HepG2 (cell line): ENCODE data around the gene BCAS3. TPM values are rescaled to one million over a fixed set of nuclear protein-coding genes. Genes with fewer than 3 reads are reported as not detected.
A peak's percentile ranks its signal among the peaks of the same experiment; 100 is the strongest.

Experiments
- ARID5B ChIP-seq: IDR thresholded peaks from 2 replicates; pipeline ENCODE4 v1.4.0; 2020; ENCODE audit warnings: mild to moderate bottlenecking, missing genetic modification reagents
- CHD4 ChIP-seq: fragments of 200-600 bp; sonication (generic); IDR thresholded peaks from 2 replicates; pipeline ENCODE4 v1.7.0; 2017; ENCODE audit warnings: mild to moderate bottlenecking, low read length, borderline replicate concordance
- KMT2A ChIP-seq: sonication (generic); formaldehyde crosslinking; IDR thresholded peaks from 2 replicates; pipeline ENCODE4 v1.4.0; 2020; ENCODE audit warnings: missing genetic modification reagents
- SALL2 ChIP-seq: sonication (generic); formaldehyde crosslinking; IDR thresholded peaks from 2 replicates; pipeline ENCODE4 v1.8.1; 2023; ENCODE audit warnings: mild to moderate bottlenecking, missing genetic modification reagents, inconsistent platforms
- SP1 ChIP-seq, 2 experiments: fragments of 450-650 bp in 1 of 2; sonication (generic) in 1 of 2; formaldehyde crosslinking in 1 of 2; IDR thresholded peaks; 2 replicates each; pipeline versions ENCODE4 v1.4.0 to v1.6.1; 2016 to 2020; ENCODE audit warnings: missing genetic modification reagents in 1 of 2
- STAT5B ChIP-seq: sonication (generic); formaldehyde crosslinking; IDR thresholded peaks from 2 replicates; pipeline ENCODE4 v1.4.0; 2020; ENCODE audit warnings: missing genetic modification reagents
- TOE1 ChIP-seq: sonication (generic); formaldehyde crosslinking; IDR thresholded peaks from 2 replicates; pipeline ENCODE4 v1.4.0; 2020; ENCODE audit warnings: mild to moderate bottlenecking, missing genetic modification reagents
- ZMYM3 ChIP-seq: sonication (generic); formaldehyde crosslinking; IDR thresholded peaks from 2 replicates; pipeline ENCODE4 v1.5.1; 2020; ENCODE audit warnings: mild to moderate bottlenecking, missing genetic modification reagents
- ZNF234 ChIP-seq: sonication (generic); formaldehyde crosslinking; conservative IDR thresholded peaks from 2 replicates; pipeline ENCODE4 v1.5.1; 2020; ENCODE audit warnings: mild to moderate bottlenecking, missing genetic modification reagents
- ZNF569 ChIP-seq: sonication (generic); formaldehyde crosslinking; IDR thresholded peaks from 2 replicates; pipeline ENCODE4 v1.5.0; 2020; ENCODE audit warnings: mild to moderate bottlenecking, missing genetic modification reagents, moderate library complexity, borderline replicate concordance
- ZNF724P ChIP-seq: sonication (generic); formaldehyde crosslinking; IDR thresholded peaks from 2 replicates; pipeline ENCODE4 v1.8.0; 2022; ENCODE audit warnings: missing genetic modification reagents, borderline replicate concordance
- ZNF883 ChIP-seq: sonication (generic); formaldehyde crosslinking; IDR thresholded peaks from 2 replicates; pipeline ENCODE4 v1.5.1; 2020; ENCODE audit warnings: mild to moderate bottlenecking, missing genetic modification reagents; ENCODE audit errors: not compliant biosample characterization
- polyA plus RNA-seq, 8 experiments: library from polyadenylated mRNA; depleted of rRNA in 3 of 8; stranded (reverse) in 7 of 8; unstranded in 1 of 8; fragments of >200 nt; fragmentation: Illumina TruSeq in 4 of 8; extraction: Trizol in 4 of 8; gene quantifications; 2 replicates each; pipeline versions ENCODE4 v1.2.1 to v1.2.3, GENCODE V29; 2011 to 2016; ENCODE audit warnings: low read depth in 4 of 8, missing spikeins in 1 of 8, mixed read lengths in 1 of 8; ENCODE audit not compliant: insufficient read depth in 1 of 8
- total RNA-seq, 5 experiments: library from RNA; depleted of rRNA; stranded (reverse); fragments of >200 nt; fragmentation: Illumina TruSeq; extraction: Trizol; gene quantifications; 2 replicates each; pipeline ENCODE4 v1.2.3, GENCODE V29; 2016; ENCODE audit warnings: low read depth in 1 of 5
- TF ChIP-seq, protein P1 (sequence below): sonication (generic); formaldehyde crosslinking; IDR thresholded peaks from 2 replicates; pipeline ENCODE4 v1.8.0; 2023; ENCODE audit warnings: mild to moderate bottlenecking, missing genetic modification reagents
- TF ChIP-seq, protein P2 (sequence below): IDR thresholded peaks from 2 replicates; pipeline ENCODE4 v1.6.1; 2012; ENCODE audit warnings: low read length, improper control_type of control experiment
- TF ChIP-seq, protein P3 (sequence below): IDR thresholded peaks from 2 replicates; pipeline ENCODE4 v1.6.1; 2016; ENCODE audit warnings: mild to moderate bottlenecking
- TF ChIP-seq, protein P4 (sequence below): IDR thresholded peaks from 2 replicates; pipeline ENCODE4 v1.6.1; 2012; ENCODE audit warnings: inconsistent platforms
- TF ChIP-seq, protein P5 (sequence below): sonication (generic); formaldehyde crosslinking; IDR thresholded peaks from 2 replicates; pipeline ENCODE4 v1.5.1; 2020; ENCODE audit warnings: missing genetic modification reagents, mild to moderate bottlenecking, borderline replicate concordance

The BCAS3 gene
- total and polyA plus RNA-seq, 2 of the 13 experiments (the other 11 are each of a cell fraction or from before 2014, with no cell fraction given): 10.7 to 11.2 TPM

DNA sequence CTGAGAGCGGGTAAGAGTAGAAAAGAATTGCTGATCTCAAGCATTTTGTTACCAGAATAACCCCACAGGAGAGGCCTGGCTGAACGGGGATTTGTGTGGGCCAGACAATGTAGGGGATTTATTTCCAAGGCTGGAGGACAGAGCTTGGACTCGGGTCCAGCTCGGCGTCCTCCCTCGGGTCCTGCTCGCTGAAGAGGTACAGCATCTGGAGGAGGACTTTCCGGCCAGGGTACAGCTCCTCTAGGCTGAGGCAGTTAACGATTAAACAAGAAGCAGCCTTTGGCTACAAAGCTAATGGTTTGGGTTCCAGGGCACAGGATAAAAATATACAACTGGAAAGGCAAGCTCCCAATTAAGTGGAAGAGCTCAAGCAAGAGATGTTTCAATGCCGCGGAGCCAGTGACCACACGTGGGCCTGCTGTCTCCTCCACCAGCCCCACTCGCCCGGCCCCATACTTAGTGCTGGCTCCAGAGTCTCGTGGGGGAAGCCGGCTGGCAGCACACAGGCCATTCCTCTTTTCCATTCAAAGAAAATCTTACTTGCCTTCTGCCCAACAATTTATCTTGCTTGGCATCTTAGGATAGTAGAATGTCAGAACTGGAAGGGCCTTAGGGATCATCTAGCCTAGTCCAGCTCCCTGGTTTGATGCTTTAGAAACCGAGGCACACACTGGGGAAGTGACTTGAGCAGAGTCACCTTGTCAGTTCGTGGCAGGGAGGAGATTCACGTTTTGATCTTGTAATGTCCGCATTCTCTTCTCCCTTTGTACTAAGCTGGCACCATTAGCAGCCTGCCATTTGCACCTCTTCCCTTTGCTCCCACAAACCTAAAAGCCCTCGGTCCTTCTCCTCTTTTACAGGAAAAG, 636.0 kb downstream of the BCAS3 start (continued):
- TF ChIP-seq KMT2A (CRISPR knock-in tag) (no peak), SP1 (IDR thresholded peaks at IDR 0.05) (no peak), SP1 (CRISPR knock-in tag; IDR thresholded peaks at IDR 0.05) (no peak), ZNF234 (CRISPR knock-in tag) (no peak), ZNF569 (CRISPR knock-in tag) (no peak), CHD4 (no peak), STAT5B (no peak), SALL2 (no peak), ARID5B (CRISPR knock-in tag) (peak; percentile 72), ZMYM3 (no peak), TOE1 (CRISPR knock-in tag) (no peak), ZNF883 (CRISPR knock-in tag) (peak; percentile 26), ZNF724P (CRISPR knock-in tag) (no peak)
- TF ChIP-seq, protein P1, sequence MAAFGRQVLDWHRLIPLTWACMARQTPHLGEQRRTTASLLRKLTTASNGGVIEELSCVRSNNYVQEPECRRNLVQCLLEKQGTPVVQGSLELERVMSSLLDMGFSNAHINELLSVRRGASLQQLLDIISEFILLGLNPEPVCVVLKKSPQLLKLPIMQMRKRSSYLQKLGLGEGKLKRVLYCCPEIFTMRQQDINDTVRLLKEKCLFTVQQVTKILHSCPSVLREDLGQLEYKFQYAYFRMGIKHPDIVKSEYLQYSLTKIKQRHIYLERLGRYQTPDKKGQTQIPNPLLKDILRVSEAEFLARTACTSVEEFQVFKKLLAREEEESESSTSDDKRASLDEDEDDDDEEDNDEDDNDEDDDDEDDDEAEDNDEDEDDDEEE (CRISPR knock-in tag): no peak
- TF ChIP-seq, protein P2, sequence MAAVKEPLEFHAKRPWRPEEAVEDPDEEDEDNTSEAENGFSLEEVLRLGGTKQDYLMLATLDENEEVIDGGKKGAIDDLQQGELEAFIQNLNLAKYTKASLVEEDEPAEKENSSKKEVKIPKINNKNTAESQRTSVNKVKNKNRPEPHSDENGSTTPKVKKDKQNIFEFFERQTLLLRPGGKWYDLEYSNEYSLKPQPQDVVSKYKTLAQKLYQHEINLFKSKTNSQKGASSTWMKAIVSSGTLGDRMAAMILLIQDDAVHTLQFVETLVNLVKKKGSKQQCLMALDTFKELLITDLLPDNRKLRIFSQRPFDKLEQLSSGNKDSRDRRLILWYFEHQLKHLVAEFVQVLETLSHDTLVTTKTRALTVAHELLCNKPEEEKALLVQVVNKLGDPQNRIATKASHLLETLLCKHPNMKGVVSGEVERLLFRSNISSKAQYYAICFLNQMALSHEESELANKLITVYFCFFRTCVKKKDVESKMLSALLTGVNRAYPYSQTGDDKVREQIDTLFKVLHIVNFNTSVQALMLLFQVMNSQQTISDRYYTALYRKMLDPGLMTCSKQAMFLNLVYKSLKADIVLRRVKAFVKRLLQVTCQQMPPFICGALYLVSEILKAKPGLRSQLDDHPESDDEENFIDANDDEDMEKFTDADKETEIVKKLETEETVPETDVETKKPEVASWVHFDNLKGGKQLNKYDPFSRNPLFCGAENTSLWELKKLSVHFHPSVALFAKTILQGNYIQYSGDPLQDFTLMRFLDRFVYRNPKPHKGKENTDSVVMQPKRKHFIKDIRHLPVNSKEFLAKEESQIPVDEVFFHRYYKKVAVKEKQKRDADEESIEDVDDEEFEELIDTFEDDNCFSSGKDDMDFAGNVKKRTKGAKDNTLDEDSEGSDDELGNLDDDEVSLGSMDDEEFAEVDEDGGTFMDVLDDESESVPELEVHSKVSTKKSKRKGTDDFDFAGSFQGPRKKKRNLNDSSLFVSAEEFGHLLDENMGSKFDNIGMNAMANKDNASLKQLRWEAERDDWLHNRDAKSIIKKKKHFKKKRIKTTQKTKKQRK: no peak
- TF ChIP-seq, protein P3, sequence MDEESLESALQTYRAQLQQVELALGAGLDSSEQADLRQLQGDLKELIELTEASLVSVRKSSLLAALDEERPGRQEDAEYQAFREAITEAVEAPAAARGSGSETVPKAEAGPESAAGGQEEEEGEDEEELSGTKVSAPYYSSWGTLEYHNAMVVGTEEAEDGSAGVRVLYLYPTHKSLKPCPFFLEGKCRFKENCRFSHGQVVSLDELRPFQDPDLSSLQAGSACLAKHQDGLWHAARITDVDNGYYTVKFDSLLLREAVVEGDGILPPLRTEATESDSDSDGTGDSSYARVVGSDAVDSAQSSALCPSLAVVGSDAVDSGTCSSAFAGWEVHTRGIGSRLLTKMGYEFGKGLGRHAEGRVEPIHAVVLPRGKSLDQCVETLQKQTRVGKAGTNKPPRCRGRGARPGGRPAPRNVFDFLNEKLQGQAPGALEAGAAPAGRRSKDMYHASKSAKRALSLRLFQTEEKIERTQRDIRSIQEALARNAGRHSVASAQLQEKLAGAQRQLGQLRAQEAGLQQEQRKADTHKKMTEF: no peak
- TF ChIP-seq, protein P4, sequence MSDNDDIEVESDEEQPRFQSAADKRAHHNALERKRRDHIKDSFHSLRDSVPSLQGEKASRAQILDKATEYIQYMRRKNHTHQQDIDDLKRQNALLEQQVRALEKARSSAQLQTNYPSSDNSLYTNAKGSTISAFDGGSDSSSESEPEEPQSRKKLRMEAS: no peak
- TF ChIP-seq, protein P5, sequence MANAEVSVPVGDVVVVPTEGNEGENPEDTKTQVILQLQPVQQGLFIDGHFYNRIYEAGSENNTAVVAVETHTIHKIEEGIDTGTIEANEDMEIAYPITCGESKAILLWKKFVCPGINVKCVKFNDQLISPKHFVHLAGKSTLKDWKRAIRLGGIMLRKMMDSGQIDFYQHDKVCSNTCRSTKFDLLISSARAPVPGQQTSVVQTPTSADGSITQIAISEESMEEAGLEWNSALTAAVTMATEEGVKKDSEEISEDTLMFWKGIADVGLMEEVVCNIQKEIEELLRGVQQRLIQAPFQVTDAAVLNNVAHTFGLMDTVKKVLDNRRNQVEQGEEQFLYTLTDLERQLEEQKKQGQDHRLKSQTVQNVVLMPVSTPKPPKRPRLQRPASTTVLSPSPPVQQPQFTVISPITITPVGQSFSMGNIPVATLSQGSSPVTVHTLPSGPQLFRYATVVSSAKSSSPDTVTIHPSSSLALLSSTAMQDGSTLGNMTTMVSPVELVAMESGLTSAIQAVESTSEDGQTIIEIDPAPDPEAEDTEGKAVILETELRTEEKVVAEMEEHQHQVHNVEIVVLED (CRISPR knock-in tag): no peak
